K562 (cell line): Measurements from ENCODE around the gene ZNF77. TPM values are rescaled to one million over a fixed set of nuclear protein-coding genes. Genes with fewer than 3 reads are reported as not detected.
A peak's percentile ranks its signal among the peaks of the same experiment; 100 is the strongest.

Experiments
- BRF1 ChIP-seq: IDR thresholded peaks from 3 replicates; pipeline ENCODE4 v1.6.1; 2011; ENCODE audit warnings: borderline replicate concordance, mild to moderate bottlenecking; ENCODE audit not compliant: insufficient read length; ENCODE audit errors: extremely low read depth
- CEBPG ChIP-seq, 3 experiments: fragments of 200-800 bp in 1 of 3; sonication (Bioruptor generic) in 1 of 3; sonication (generic) in 1 of 3; formaldehyde crosslinking in 1 of 3; IDR thresholded peaks in 2 of 3; conservative IDR thresholded peaks in 1 of 3; 2 replicates each; pipeline versions ENCODE4 v1.6.1 to v1.8.0; 2016 to 2022; ENCODE audit warnings: missing compliant biosample characterization in 2 of 3, missing genetic modification characterization in 2 of 3, mild to moderate bottlenecking in 1 of 3, missing genetic modification reagents in 1 of 3
- CHD4 ChIP-seq: fragments of 200-600 bp; sonication (generic); IDR thresholded peaks from 3 replicates; pipeline ENCODE4 v1.6.1; 2012; ENCODE audit warnings: low read depth, mild to moderate bottlenecking, mixed read lengths, low read length, inconsistent platforms; ENCODE audit not compliant: insufficient read depth, insufficient replicate concordance, poor library complexity, severe bottlenecking
- CXXC5 ChIP-seq: fragments of 250-450 bp; sonication (Bioruptor Pico); IDR thresholded peaks from 2 replicates; pipeline ENCODE4 v1.8.0; 2022; ENCODE audit warnings: inconsistent platforms, mild to moderate bottlenecking, moderate library complexity
- ERF ChIP-seq: fragments of 450-650 bp; formaldehyde crosslinking; IDR thresholded peaks from 2 replicates; pipeline ENCODE4 v1.4.0; 2020; ENCODE audit warnings: mild to moderate bottlenecking, mixed read lengths
- ETV6 ChIP-seq, 3 experiments: fragments of 150-350 bp in 1 of 3; sonication (generic) in 1 of 3; formaldehyde crosslinking in 1 of 3; IDR thresholded peaks; 2 replicates each; pipeline versions ENCODE4 v1.6.1 to v1.8.0; 2014 to 2022; ENCODE audit warnings: borderline replicate concordance in 2 of 3, low read depth in 2 of 3, antibody characterized with exemption in 1 of 3, low read length in 1 of 3, mild to moderate bottlenecking in 1 of 3, missing genetic modification reagents in 1 of 3
- GATAD2A ChIP-seq: fragments of 450-650 bp; IDR thresholded peaks from 2 replicates; pipeline ENCODE4 v1.6.1; 2017
- HCFC1 ChIP-seq: IDR thresholded peaks from 2 replicates; pipeline ENCODE4 v1.6.1; 2012; ENCODE audit warnings: low read depth, low read length, improper control_type of control experiment
- NCOA1 ChIP-seq: fragments of 450-650 bp; IDR thresholded peaks from 2 replicates; pipeline ENCODE4 v1.6.1; 2016; ENCODE audit warnings: low read depth
- NCOA4 ChIP-seq: fragments of 450-650 bp; IDR thresholded peaks from 2 replicates; pipeline ENCODE4 v1.6.1; 2018; ENCODE audit warnings: mild to moderate bottlenecking; ENCODE audit not compliant: partially characterized antibody
- NFE2L1 ChIP-seq: fragments of 450-650 bp; IDR thresholded peaks from 2 replicates; pipeline ENCODE4 v1.6.1; 2016; ENCODE audit warnings: missing genetic modification characterization, low read depth, mild to moderate bottlenecking, missing compliant biosample characterization, moderate library complexity, borderline replicate concordance
- RCOR1 ChIP-seq, 2 experiments: IDR thresholded peaks; 2 replicates each; pipeline ENCODE4 v1.6.1; 2012; ENCODE audit warnings: low read depth in 2 of 2, low read length in 2 of 2, borderline replicate concordance in 1 of 2, improper control_type of control experiment in 1 of 2
- TRIM28 ChIP-seq: fragments of 450-650 bp; IDR thresholded peaks from 2 replicates; pipeline ENCODE4 v1.6.1; 2017
- ZNF184 ChIP-seq: sonication (generic); formaldehyde crosslinking; IDR thresholded peaks from 2 replicates; pipeline ENCODE4 v1.5.0; 2020; ENCODE audit warnings: missing genetic modification reagents
- ZNF3 ChIP-seq: fragments of 250-450 bp; sonication (Bioruptor Pico); IDR thresholded peaks from 2 replicates; pipeline ENCODE4 v1.5.0; 2021; ENCODE audit warnings: mild to moderate bottlenecking, moderate library complexity
- polyA plus RNA-seq, 8 experiments: library from polyadenylated mRNA; depleted of rRNA in 4 of 8; stranded (reverse) in 5 of 8; unstranded in 3 of 8; fragments of >200 nt; fragmentation: Nextera tagmentation in 2 of 8; fragmentation: Illumina TruSeq in 1 of 8; extraction: Ambion mirVana in 2 of 8; extraction: Trizol in 1 of 8; gene quantifications; 2 replicates each; pipeline versions ENCODE4 v1.2.1 to v1.2.3, GENCODE V29; 2011 to 2014; ENCODE audit warnings: inconsistent platforms in 1 of 8, missing spikeins in 1 of 8
- total RNA-seq, 7 experiments: library from RNA; depleted of rRNA in 6 of 7; stranded (reverse); fragments of >200 nt in 6 of 7; fragmentation: Illumina TruSeq in 2 of 7; extraction: Trizol in 2 of 7; gene quantifications; 2 replicates each; pipeline versions ENCODE4 v1.2.1 to v1.2.3, GENCODE V29; 2011 to 2021; ENCODE audit warnings: low replicate concordance in 1 of 7
- TF ChIP-seq, protein P1 (sequence below): sonication (generic); formaldehyde crosslinking; IDR thresholded peaks from 2 replicates; pipeline ENCODE4 v1.8.1; 2023; ENCODE audit warnings: mild to moderate bottlenecking, missing genetic modification reagents, moderate library complexity
- TF ChIP-seq, protein P2 (sequence below): fragments of 450-650 bp; IDR thresholded peaks from 2 replicates; pipeline ENCODE4 v1.6.1; 2016; ENCODE audit warnings: antibody characterized with exemption
- TF ChIP-seq, protein P3 (sequence below): sonication (generic); formaldehyde crosslinking; IDR thresholded peaks from 2 replicates; pipeline ENCODE4 v1.8.0; 2022; ENCODE audit warnings: mild to moderate bottlenecking, missing genetic modification reagents

The ZNF77 gene
- total and polyA plus RNA-seq, 9 of the 15 experiments (the other 6 are each of a cell fraction or from before 2014, with no cell fraction given), result 4.3 to 14.5 (median 7.7) TPM

DNA sequence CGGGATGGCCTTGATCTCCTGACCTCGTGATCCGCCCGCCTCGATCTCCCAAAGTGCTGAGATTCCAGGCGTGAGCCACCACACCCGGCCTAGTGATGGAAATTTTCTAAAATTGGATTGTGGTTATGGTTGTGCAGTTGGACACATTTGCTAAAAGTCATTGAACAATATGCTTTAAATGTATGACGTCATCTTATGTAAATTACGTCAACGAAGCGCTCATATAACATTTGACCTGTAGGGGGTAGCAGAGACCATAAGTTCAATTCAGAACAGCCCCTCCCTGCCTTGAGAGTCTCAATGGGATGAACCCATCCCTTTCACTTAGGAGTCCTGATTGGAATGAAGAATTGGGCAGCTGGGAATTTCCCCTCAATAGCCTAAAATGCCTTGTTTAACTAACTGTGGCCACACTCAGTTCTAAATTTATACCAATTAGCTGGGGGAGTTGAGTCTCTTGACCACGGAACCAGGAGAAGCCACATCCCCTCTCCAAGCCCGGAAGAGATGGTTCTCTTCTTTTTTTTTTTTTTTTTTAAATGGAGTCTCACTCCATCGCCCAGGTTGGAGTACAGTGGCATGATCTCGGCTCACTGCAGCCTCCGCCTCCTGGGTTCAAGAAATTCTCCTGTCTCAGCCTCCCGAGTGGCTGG, 17.4 kb upstream of the ZNF77 start (continued):
- TF ChIP-seq, protein P1, sequence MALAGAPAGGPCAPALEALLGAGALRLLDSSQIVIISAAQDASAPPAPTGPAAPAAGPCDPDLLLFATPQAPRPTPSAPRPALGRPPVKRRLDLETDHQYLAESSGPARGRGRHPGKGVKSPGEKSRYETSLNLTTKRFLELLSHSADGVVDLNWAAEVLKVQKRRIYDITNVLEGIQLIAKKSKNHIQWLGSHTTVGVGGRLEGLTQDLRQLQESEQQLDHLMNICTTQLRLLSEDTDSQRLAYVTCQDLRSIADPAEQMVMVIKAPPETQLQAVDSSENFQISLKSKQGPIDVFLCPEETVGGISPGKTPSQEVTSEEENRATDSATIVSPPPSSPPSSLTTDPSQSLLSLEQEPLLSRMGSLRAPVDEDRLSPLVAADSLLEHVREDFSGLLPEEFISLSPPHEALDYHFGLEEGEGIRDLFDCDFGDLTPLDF (CRISPR knock-in tag), result no peak
- TF ChIP-seq ERF (CRISPR knock-in tag) (0 out of 2 replicates have a peak, but pooled peaks have one; percentile 37), NCOA4 (no peak), NFE2L1 (tag) (no peak), TRIM28 (no peak), CHD4 (no peak), ZNF184 (CRISPR knock-in tag) (no peak), HCFC1 (no peak), ETV6 (IDR thresholded peaks at IDR 0.05; ENCODE audit: borderline replicate concordance in 1 of 2, low read depth in 2 of 2, low read length in 1 of 2) (no peak), ETV6 (CRISPR knock-in tag; IDR thresholded peaks at IDR 0.05; ENCODE audit: borderline replicate concordance) (no peak), NCOA1 (peak; percentile 89), CXXC5 (peak; percentile 50; the same call in 1 of the 2 replicates), ZNF3 (CRISPR knock-in tag) (no peak), CEBPG (CRISPR knock-in tag; IDR thresholded peaks at IDR 0.05) (no peak), CEBPG (tag; conservative IDR thresholded peaks at IDR 0.05 in 1 of 2, IDR thresholded peaks at IDR 0.05 in 1 of 2) (peak; percentile 78 to 80), GATAD2A (no peak), BRF1 (no peak), RCOR1 (IDR thresholded peaks at IDR 0.05; ENCODE audit: borderline replicate concordance in 1 of 2, low read depth in 2 of 2, low read length in 2 of 2) (no peak)
- TF ChIP-seq, protein P2, sequence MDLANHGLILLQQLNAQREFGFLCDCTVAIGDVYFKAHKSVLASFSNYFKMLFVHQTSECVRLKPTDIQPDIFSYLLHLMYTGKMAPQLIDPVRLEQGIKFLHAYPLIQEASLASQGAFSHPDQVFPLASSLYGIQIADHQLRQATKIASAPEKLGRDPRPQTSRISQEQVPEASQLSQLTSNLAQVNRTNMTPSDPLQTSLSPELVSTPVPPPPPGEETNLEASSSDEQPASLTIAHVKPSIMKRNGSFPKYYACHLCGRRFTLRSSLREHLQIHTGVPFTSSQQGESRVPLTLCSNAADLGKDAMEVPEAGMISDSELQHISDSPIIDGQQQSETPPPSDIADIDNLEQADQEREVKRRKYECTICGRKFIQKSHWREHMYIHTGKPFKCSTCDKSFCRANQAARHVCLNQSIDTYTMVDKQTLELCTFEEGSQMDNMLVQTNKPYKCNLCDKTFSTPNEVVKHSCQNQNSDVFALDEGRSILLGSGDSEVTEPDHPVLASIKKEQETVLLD, result 0 out of 2 replicates have a peak, but pooled peaks have one; percentile 52
- TF ChIP-seq, protein P3, sequence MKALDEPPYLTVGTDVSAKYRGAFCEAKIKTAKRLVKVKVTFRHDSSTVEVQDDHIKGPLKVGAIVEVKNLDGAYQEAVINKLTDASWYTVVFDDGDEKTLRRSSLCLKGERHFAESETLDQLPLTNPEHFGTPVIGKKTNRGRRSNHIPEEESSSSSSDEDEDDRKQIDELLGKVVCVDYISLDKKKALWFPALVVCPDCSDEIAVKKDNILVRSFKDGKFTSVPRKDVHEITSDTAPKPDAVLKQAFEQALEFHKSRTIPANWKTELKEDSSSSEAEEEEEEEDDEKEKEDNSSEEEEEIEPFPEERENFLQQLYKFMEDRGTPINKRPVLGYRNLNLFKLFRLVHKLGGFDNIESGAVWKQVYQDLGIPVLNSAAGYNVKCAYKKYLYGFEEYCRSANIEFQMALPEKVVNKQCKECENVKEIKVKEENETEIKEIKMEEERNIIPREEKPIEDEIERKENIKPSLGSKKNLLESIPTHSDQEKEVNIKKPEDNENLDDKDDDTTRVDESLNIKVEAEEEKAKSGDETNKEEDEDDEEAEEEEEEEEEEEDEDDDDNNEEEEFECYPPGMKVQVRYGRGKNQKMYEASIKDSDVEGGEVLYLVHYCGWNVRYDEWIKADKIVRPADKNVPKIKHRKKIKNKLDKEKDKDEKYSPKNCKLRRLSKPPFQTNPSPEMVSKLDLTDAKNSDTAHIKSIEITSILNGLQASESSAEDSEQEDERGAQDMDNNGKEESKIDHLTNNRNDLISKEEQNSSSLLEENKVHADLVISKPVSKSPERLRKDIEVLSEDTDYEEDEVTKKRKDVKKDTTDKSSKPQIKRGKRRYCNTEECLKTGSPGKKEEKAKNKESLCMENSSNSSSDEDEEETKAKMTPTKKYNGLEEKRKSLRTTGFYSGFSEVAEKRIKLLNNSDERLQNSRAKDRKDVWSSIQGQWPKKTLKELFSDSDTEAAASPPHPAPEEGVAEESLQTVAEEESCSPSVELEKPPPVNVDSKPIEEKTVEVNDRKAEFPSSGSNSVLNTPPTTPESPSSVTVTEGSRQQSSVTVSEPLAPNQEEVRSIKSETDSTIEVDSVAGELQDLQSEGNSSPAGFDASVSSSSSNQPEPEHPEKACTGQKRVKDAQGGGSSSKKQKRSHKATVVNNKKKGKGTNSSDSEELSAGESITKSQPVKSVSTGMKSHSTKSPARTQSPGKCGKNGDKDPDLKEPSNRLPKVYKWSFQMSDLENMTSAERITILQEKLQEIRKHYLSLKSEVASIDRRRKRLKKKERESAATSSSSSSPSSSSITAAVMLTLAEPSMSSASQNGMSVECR (CRISPR knock-in tag), result no peak
